ENCODE data around the gene CYB561A3.

CYB561A3 gene

GRCh38 chr11:61369372-61370348, 8.0 kb upstream of the CYB561A3 start:
- no peak for DNase-seq

- no peak for DNase-seq
Observed at GRCh38 chr11:61368646-61369045, 7.0 kb upstream of the CYB561A3 start.

DNA sequence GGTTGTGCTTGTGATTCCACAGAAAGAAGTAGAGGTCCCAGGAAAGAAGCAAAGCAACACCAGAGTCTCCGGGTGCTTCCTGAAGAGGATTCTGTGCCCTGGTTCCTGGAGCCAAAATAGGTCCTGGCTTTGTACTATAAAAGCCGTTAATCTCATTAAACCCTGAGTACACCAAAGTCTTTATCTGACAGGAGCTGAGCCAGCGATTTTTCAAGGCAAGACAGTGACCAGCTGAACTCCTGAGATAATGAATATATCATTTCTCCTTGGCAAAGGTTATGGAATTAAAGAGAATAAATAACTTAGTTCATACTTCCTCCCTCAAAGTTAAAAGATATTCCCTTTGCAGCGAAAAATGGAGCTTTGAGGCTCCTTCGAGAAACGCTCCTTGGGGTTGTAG, 5.7 kb upstream of the CYB561A3 start:
- DNase-seq, result no peak

DNA sequence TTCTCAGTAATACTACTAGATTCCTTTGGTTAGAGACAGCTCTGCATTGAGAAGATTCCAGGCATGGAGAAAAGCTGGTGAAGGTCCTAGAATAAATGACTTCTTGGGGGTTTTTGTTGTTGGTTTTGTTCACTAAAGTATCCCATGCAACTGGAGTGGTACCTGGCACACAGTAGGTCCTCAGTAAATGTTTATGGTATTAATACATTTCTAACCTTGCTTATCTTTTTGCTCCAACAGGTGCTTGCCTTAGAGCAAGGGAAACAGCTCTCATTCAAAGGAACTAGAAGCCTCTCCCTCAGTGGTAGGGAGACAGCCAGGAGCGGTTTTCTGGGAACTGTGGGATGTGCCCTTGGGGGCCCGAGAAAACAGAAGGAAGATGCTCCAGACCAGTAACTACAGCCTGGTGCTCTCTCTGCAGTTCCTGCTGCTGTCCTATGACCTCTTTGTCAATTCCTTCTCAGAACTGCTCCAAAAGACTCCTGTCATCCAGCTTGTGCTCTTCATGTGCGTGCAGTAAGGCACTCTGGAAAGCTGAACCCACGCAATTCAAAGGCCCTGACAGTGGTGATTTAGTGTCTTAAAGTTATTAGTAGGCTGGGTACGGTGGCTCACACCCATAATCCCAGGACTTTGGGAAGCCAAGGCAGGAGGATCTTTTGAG, 2.5 kb upstream of the CYB561A3 start:
- no peak for DNase-seq

DNA sequence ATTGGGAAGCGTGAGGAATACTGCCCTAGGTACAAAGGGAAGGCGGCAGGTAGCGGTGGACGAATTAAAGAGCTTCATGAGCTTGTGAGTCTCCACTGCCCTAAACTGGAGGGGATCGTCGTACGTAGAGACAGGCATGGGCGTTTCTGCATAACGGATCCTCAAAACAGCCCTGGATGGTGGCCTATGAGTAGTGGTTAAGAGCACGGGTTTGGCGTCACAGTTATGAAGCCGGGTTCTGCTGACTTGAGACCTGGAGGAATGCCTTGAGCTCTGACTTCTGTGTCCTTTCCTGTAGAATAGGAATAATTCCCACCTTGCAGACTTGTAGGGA, 827 bp upstream of the CYB561A3 start:
- no peak for DNase-seq

DNA sequence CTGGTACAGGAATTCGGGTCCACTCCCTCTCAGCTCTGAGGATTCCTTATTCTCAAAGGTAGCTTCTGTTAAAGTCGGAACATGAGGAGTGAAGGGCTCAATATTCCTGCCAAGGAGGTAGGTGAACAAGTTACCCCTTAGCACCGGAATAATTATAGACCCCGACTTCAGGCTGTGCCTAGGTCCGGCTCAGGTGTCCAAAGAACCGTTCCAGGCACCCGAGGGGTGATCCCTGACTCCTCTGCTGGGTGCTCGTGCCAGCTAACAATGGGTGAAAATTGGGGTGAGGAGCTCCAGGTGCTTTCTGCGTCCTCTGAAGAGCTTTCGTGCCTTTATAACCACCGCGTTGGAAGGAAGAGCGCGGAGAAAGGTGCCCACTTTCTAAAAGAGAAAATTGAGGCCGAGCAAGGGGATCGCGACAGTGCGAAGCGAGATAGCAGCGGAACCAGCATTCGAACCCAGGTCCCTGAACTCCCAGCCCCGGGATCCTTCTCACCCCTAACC, 393 bp downstream of the CYB561A3 start:
- DNase-seq, result no peak

DNA sequence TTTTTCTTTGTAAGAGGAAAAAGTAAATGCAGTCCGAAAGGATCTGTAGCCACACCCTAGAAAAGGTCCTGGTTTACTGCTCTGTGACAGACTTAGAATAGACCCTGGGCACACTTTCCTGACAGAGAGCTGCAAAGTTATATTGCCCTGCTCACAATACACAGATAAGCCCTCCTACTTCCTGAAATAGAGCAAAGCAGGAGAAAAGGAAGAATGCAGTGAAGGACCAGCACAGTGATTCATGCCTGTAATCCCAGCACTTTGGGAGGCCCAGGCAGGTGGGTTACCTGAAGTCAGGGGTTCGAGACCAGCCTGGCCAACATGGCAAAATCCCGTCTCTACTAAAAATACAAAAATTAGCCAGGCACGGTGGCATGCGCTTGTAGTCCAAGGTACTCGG, 2.2 kb downstream of the CYB561A3 start:
- DNase-seq, result no peak

- DNase-seq, result no peak
Observed at GRCh38 chr11:61358566-61358965, 3.1 kb downstream of the CYB561A3 start.

- no peak for DNase-seq
Observed at GRCh38 chr11:61357894-61358239, 3.8 kb downstream of the CYB561A3 start.

DNA sequence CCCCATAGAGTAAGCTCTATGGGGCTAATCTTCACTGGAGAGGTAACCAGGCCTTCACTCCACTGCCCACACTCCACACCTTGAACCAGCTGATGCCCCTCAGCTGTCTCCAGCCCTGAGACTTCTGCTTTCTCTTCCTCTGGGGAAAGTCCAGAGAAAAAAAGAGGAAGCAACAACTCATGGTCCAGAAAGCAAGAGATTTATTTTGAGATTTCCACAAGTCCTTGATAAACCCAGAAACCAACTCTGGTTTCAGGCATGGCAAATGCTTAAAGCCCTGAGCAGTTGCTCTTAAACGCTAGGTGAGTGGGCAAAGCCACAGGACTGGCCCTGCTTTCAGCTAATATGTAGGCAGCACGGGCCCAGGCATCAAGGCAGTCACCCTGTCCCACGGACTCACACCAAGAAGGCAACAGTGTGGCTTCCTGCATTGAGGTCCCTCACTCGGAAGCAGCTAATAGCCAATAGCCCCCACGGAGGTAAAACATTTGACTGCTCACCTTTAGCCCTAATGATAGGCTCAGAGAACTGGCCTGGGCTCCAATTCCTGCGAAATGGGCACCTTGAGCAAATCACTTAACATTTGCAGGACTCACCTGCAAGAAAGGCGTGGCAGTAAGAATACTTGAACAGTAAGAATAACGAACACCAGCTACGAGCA, 4.3 kb downstream of the CYB561A3 start:
- DNase-seq, result no peak

GRCh38 chr11:61356706-61357105, 5.0 kb downstream of the CYB561A3 start:
- no peak for DNase-seq

GRCh38 chr11:61354208-61354607, 7.5 kb downstream of the CYB561A3 start:
- no peak for DNase-seq

- DNase-seq, result no peak
Observed at GRCh38 chr11:61353131-61354067, 8.3 kb downstream of the CYB561A3 start.

- no peak for DNase-seq
Observed at GRCh38 chr11:61352038-61352437, 9.6 kb downstream of the CYB561A3 start.

- no peak for DNase-seq
Observed at GRCh38 chr11:61350803-61351202, 10.9 kb downstream of the CYB561A3 start.

DNA sequence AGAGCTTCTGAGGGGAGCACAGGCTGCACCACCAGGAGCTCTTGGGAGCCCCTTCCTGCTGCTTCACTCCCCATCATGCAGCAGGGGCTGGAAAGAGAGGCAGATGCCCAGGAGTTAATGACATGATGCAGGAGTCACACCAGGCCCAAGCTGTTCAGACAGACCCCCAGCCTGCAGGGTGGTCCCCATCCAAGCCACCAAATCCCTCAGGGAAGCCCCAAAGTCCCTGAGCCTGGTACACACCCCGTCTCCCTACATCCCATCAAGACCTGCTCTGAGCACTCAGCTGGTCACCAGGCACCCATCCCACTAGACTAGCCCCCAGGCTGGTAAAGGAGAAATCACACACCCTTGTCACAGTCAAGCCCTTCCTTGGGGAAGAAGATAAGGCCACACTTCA, 11.3 kb downstream of the CYB561A3 start:
- no peak for DNase-seq

- DNase-seq, result no peak
Observed at GRCh38 chr11:61349916-61350315, 11.8 kb downstream of the CYB561A3 start.

- no peak for DNase-seq
Observed at GRCh38 chr11:61349189-61349751, 12.4 kb downstream of the CYB561A3 start.

GRCh38 chr11:61347916-61348461, 13.7 kb downstream of the CYB561A3 start:
- DNase-seq, result no peak

GRCh38 chr11:61345954-61346843, 15.5 kb downstream of the CYB561A3 start:
- no peak for DNase-seq

All from fibroblast of skin of scalp (primary cell).